OCI-LY1 (cell line): ENCODE results near the gene GTF3A.
"Not testable (repeated sequence)": the region's sequence is repeated elsewhere in the genome, so short reads cannot be mapped to it uniquely, and the experiment has no call there.

Experiments used
- H2AFZ ChIP-seq: fragments of 200-600 bp; sonication (generic), shearing (Covaris generic); 2 replicates; pipeline ENCODE4 v1.6.0; 2014; ENCODE audit warnings: antibody characterized with exemption, mild to moderate bottlenecking, low read length
- H3F3A ChIP-seq: fragments of 200-600 bp; sonication (generic), shearing (Covaris generic); 2 replicates; pipeline ENCODE4 v1.6.0; 2014; ENCODE audit warnings: mild to moderate bottlenecking, antibody characterized with exemption, low read length, moderate library complexity; ENCODE audit not compliant: insufficient read depth
- H3K27ac ChIP-seq: fragments of 200-600 bp; sonication (generic); 2 replicates; pipeline ENCODE4 v1.5.1; 2014; ENCODE audit warnings: low read length, mixed run types, mild to moderate bottlenecking, low read depth; ENCODE audit not compliant: poor library complexity, severe bottlenecking
- H3K27me3 ChIP-seq: fragments of 200-600 bp; sonication (generic); 2 replicates; pipeline ENCODE4 v1.6.0; 2014; ENCODE audit warnings: antibody characterized with exemption, mild to moderate bottlenecking, low read length, moderate library complexity; ENCODE audit not compliant: insufficient read depth
- H3K36me3 ChIP-seq: fragments of 200-600 bp; sonication (generic); 2 replicates; pipeline ENCODE4 v1.6.1; 2014; ENCODE audit warnings: mild to moderate bottlenecking, antibody characterized with exemption, low read length, moderate library complexity, mixed read lengths; ENCODE audit not compliant: insufficient read depth
- H3K4me1 ChIP-seq: fragments of 200-600 bp; sonication (generic); 2 replicates; pipeline ENCODE4 v1.5.1; 2014; ENCODE audit warnings: mild to moderate bottlenecking, low read length, moderate library complexity; ENCODE audit not compliant: insufficient read depth, severe bottlenecking
- H3K4me2 ChIP-seq: fragments of 200-600 bp; sonication (generic), shearing (Covaris generic); 2 replicates; pipeline ENCODE4 v1.6.1; 2014; ENCODE audit warnings: low read length
- H3K4me3 ChIP-seq: fragments of 200-600 bp; sonication (generic); 2 replicates; pipeline ENCODE4 v1.5.1; 2014; ENCODE audit warnings: low read length, low read depth, mild to moderate bottlenecking, mixed read lengths; ENCODE audit not compliant: poor library complexity, severe bottlenecking
- H3K79me2 ChIP-seq: fragments of 200-600 bp; shearing (Covaris generic); 2 replicates; pipeline ENCODE4 v1.6.1; 2016; ENCODE audit warnings: mixed run types, low read length, mixed read lengths; ENCODE audit not compliant: insufficient read depth
- H3K9ac ChIP-seq: fragments of 200-600 bp; sonication (generic), shearing (Covaris generic); 2 replicates; pipeline ENCODE4 v1.6.1; 2014; ENCODE audit warnings: mild to moderate bottlenecking, low read length, mixed read lengths
- H3K9me2 ChIP-seq: fragments of 200-600 bp; sonication (generic), shearing (Covaris generic); 2 replicates; pipeline ENCODE4 v1.6.1; 2014; ENCODE audit warnings: low read depth, mild to moderate bottlenecking, low read length, mixed read lengths
- H3K9me3 ChIP-seq: fragments of 200-600 bp; shearing (Covaris generic); 2 replicates; pipeline ENCODE4 v1.6.1; 2014; ENCODE audit warnings: low read length, mixed read lengths
- H4K20me1 ChIP-seq: fragments of 200-600 bp; sonication (generic), shearing (Covaris generic); 2 replicates; pipeline ENCODE4 v1.6.0; 2016; ENCODE audit warnings: mild to moderate bottlenecking, low read length; ENCODE audit not compliant: insufficient read depth
- EZH2 ChIP-seq: fragments of 200-600 bp; sonication (generic), shearing (Covaris generic); IDR thresholded peaks from 2 replicates; pipeline ENCODE4 v1.8.0; 2017; ENCODE audit warnings: borderline replicate concordance, mixed run types, mild to moderate bottlenecking, antibody characterized with exemption, low read length, moderate library complexity, mixed read lengths
- TF ChIP-seq, protein P1 (sequence below): fragments of 200-600 bp; sonication (generic), shearing (Covaris generic); IDR thresholded peaks from 2 replicates; pipeline ENCODE4 v1.5.1; 2017; ENCODE audit warnings: mild to moderate bottlenecking, antibody characterized with exemption, low read length, moderate library complexity, mixed read lengths

GTF3A gene

DNA sequence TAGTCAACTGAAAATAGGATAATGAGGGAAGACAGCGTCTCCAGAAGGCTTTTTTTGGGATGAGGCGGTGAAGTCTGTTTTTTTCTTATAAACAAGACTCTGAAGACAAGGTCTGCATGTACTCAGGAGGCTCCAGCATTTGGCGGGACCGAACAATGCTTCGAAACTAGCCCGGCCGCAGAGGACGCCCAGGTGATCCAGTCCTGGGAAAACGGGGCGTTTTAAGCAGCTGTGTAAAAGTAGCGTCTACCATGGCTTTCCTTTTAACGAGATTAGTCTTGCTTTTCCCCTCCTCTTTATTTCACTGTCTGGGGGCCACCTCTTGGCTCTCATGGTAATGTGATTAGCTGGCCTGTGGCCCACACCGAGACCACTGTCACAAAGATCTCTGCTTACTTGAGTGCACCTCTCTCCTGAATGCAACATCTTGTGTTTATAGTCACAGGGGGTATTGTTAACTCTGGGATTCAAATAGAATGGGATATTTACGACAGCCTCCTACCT lies 29.4 kb upstream of the GTF3A start:
- no peaks in the 10 kb centered on the region for H3K36me3 ChIP-seq
- H3K9ac ChIP-seq = no peak overlapping the region
- no peaks in the 10 kb centered on the region for H3K9me2 ChIP-seq
- no peak overlapping the region for H2AFZ ChIP-seq
- no peaks in the 10 kb centered on the region; the same call in 1 of the 2 replicates for H3K27me3 ChIP-seq
- H3F3A ChIP-seq = no peaks in the 10 kb centered on the region
- no peaks in the 10 kb centered on the region for H4K20me1 ChIP-seq
- H3K4me3 ChIP-seq = no peak overlapping the region
- H3K4me1 ChIP-seq = no peaks in the 10 kb centered on the region
- H3K27ac ChIP-seq = no peak overlapping the region
- no peaks in the 10 kb centered on the region for H3K9me3 ChIP-seq
- H3K79me2 ChIP-seq = no peaks in the 10 kb centered on the region
- no peak for TF ChIP-seq EZH2
- TF ChIP-seq, protein P1, sequence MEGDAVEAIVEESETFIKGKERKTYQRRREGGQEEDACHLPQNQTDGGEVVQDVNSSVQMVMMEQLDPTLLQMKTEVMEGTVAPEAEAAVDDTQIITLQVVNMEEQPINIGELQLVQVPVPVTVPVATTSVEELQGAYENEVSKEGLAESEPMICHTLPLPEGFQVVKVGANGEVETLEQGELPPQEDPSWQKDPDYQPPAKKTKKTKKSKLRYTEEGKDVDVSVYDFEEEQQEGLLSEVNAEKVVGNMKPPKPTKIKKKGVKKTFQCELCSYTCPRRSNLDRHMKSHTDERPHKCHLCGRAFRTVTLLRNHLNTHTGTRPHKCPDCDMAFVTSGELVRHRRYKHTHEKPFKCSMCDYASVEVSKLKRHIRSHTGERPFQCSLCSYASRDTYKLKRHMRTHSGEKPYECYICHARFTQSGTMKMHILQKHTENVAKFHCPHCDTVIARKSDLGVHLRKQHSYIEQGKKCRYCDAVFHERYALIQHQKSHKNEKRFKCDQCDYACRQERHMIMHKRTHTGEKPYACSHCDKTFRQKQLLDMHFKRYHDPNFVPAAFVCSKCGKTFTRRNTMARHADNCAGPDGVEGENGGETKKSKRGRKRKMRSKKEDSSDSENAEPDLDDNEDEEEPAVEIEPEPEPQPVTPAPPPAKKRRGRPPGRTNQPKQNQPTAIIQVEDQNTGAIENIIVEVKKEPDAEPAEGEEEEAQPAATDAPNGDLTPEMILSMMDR = no peak
- no peak overlapping the region for H3K4me2 ChIP-seq

DNA sequence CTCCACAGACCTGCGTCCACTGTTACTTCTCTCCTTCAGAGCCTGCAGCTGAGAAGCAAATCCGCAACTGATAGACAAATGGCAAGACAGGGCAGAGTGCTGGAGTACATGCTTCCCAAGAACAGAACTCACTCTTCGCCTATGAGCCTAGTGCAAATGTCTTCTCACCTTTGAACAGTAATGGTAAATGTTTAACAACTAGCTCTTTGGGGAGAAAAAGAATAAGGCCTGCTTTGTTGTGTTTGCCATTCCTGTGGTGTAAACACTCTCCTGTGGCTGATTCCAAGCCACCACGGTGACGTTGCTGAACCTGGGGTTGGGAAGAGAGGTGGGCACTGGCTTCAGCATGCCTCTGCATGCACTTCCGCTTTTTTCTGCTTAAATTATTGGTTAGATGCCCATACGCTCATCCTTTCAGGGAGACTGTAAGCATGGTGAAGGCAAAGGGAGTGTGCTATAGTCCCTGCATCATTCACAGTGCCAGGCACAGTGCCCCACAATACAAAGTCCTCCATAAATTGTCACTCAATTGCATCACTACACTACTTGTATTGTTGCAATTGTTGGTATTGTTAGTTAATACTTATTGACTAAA lies 28.1 kb upstream of the GTF3A start:
- Histone ChIP-seq H3K36me3 (no peaks in the 10 kb centered on the region), H3K4me3 (no peak overlapping the region), H3F3A (no peaks in the 10 kb centered on the region), H3K27ac (no peak overlapping the region), H3K4me2 (no peak overlapping the region), H2AFZ (no peak overlapping the region), H3K79me2 (no peaks in the 10 kb centered on the region), H3K9me2 (no peaks in the 10 kb centered on the region), H3K9ac (no peak overlapping the region), H3K9me3 (no peaks in the 10 kb centered on the region), H4K20me1 (no peaks in the 10 kb centered on the region), H3K27me3 (no peaks in the 10 kb centered on the region; the same call in none of the 2 replicates), H3K4me1 (peaks cover 4% of the 10 kb centered on the region)
- TF ChIP-seq, protein P1 = no peak
- no peak for TF ChIP-seq EZH2

DNA sequence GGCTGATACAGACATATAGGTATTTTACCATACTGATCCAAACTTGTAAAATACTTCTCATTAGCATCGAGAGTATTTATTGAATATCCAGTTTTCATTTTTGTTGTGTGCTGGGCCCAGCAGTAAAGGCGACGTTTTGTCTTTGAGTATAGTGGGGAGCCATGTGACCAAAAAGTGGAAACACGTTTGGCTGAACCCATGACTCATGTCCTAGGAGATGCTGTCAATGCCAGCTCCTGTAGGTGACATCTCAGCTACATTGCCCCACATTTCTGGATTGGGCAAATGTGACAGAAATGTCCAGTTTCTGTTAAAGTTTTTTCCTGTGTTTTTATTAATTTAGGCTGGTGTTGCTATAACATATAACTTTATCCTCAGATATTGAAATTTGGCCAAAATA lies 26.1 kb upstream of the GTF3A start:
- Histone ChIP-seq H3F3A (no peaks in the 10 kb centered on the region), H3K4me3 (no peak overlapping the region), H3K4me2 (no peak overlapping the region), H3K9ac (no peak overlapping the region), H4K20me1 (no peaks in the 10 kb centered on the region), H3K27me3 (no peaks in the 10 kb centered on the region; the same call in 1 of the 2 replicates), H3K9me2 (no peaks in the 10 kb centered on the region), H3K4me1 (peaks cover 5% of the 10 kb centered on the region), H2AFZ (no peak overlapping the region), H3K36me3 (no peaks in the 10 kb centered on the region), H3K9me3 (no peaks in the 10 kb centered on the region), H3K79me2 (no peaks in the 10 kb centered on the region), H3K27ac (no peak overlapping the region)
- no peak for TF ChIP-seq EZH2
- TF ChIP-seq, protein P1 = no peak

DNA sequence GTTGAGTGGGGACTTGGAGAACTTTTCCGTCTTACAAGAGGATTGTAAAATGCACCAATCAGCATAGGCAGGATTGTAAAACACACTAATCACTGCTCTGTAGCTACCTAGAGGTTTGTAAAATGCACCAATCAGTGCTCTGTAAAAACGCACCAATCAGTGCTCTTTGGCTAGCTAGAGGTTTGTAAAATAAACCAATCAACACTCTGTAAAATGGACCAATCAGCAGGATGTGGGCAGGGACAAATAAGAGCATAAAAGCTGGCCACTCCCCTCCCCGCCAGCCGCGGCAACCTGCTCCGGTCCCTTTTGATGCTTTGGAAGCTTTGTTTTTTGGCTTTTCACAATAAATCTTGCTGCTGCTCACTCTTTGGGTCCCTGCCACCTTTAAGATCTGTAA lies 24.0 kb upstream of the GTF3A start:
- H3K4me3 ChIP-seq, H3K9ac ChIP-seq, H3K27me3 ChIP-seq, H3K9me2 ChIP-seq, H3K9me3 ChIP-seq, H3K4me2 ChIP-seq, H3K4me1 ChIP-seq, H3F3A ChIP-seq, H3K79me2 ChIP-seq, H4K20me1 ChIP-seq, H2AFZ ChIP-seq, H3K27ac ChIP-seq, H3K36me3 ChIP-seq: not testable (repeated sequence)
